ENCODE data around the gene PTPRK. TPM values are rescaled to one million over a fixed set of nuclear protein-coding genes. Genes with fewer than 3 reads are reported as not detected.
"Not testable (repeated sequence)": the region's sequence is repeated elsewhere in the genome, so short reads cannot be mapped to it uniquely, and the experiment has no call there.

PTPRK gene
- total RNA-seq, 4 donors from 2014 or later, result 10.3 to 36.0 (median 20.5) TPM

DNA sequence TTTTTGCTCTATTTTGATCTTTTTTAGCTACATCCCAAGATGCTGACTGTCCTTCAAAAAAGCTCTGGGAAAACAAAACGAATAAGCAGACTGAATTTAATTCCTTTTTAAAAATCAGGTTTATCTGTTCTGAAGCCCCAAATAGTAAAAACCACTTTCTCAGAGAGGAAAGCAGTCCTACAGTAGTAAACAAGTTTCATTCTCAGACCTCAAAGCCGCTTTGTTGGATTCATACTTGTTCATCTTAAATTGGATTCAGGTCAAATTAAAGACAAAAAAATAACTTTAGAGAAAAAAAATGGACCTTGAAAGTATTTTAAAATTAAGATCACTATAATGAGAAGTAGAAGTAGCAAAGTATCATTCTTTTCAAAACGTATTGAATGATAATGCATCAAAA is 523.5 kb downstream of the PTPRK start:
- TF ChIP-seq POLR2A (IDR thresholded peaks at IDR 0.05), result no peak
- no peak for TF ChIP-seq CTCF (IDR thresholded peaks at IDR 0.05)
- intact Hi-C loops (cut with DNase I), result no loop called here
- Histone ChIP-seq H3K27me3 (no peaks in the 10 kb centered on the region), H3K27ac (no peak overlapping the region), H3K4me3 (no peak overlapping the region), H3K36me3 (peaks cover 0 to 3% (median 0%) of the 10 kb centered on the region in 3 donors), H3K9me3 (no peaks in the 10 kb centered on the region), H3K4me1 (no peaks in the 10 kb centered on the region)
- no peak for DNase-seq
- WGBS, 2 donors, result 83% methylated on average over 3 of the region's 3 CpGs

- Histone ChIP-seq H3K9me3 (no peaks in the 10 kb centered on the region), H3K36me3 (peaks cover 0 to 8% (median 0%) of the 10 kb centered on the region in 3 donors), H3K27ac (no peak overlapping the region), H3K4me3 (no peak overlapping the region), H3K27me3 (no peaks in the 10 kb centered on the region), H3K4me1 (no peaks in the 10 kb centered on the region)
- intact Hi-C loops (cut with DNase I), result no loop called here
- 62 to 68% methylated on average over 1 of the region's 1 CpG for WGBS, 2 donors
- no peak for DNase-seq
- TF ChIP-seq POLR2A (IDR thresholded peaks at IDR 0.05), result no peak
- TF ChIP-seq CTCF (IDR thresholded peaks at IDR 0.05), result no peak
Measured at GRCh38 chr6:127992144-127992543, 528.3 kb downstream of the PTPRK start.

- Histone ChIP-seq H3K36me3 (peaks cover 0 to 18% (median 0%) of the 10 kb centered on the region in 3 donors), H3K4me3 (no peak overlapping the region), H3K9me3 (no peaks in the 10 kb centered on the region), H3K27me3 (no peaks in the 10 kb centered on the region), H3K4me1 (no peaks in the 10 kb centered on the region), H3K27ac (no peak overlapping the region)
- intact Hi-C loops (cut with DNase I), result no loop called here
- TF ChIP-seq POLR2A (IDR thresholded peaks at IDR 0.05), result no peak
- no peak for TF ChIP-seq CTCF (IDR thresholded peaks at IDR 0.05)
- 93 to 96% methylated on average over 1 of the region's 1 CpG for WGBS, 2 donors
- DNase-seq, result no peak
Measured at GRCh38 chr6:127990074-127990473, 530.3 kb downstream of the PTPRK start.

DNA sequence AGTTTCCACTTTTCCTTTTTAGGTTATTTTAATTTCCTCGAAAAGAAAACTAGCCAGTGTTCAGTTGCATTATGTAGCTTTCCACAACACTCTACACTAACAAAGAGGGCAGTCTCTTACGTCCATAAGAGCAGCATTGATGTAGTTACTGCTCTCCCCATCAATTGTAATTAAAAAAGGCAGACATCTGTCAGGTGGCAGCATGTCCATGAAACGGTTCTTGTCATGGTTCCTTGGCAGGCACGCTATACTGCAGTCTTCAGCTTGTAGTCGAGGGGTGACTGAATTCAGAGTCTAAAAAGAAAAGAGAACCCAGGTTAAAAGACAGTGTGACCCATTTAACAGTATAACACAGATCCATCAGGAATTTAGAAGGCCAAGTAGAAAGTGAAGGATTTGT is 539.4 kb downstream of the PTPRK start:
- TF ChIP-seq POLR2A (IDR thresholded peaks at IDR 0.05) (no peak), CTCF (IDR thresholded peaks at IDR 0.05) (no peak)

GRCh38 chr6:127978185-127978584 is 542.2 kb downstream of the PTPRK start:
- H3K9me3 ChIP-seq; H3K27me3 ChIP-seq; intact Hi-C loops (cut with DNase I); H3K27ac ChIP-seq; H3K4me3 ChIP-seq; H3K4me1 ChIP-seq; DNase-seq: not testable (repeated sequence)
- peaks cover 0 to 75% (median 4%) of the 10 kb centered on the region in 3 donors for H3K36me3 ChIP-seq
- WGBS, 2 donors, result 54 to 65% methylated on average over 2 of the region's 2 CpGs

More for the DNA sequence above, 539.4 kb downstream of the PTPRK start:
- no peak for DNase-seq
- no peak overlapping the region for H3K4me3 ChIP-seq
- WGBS, 2 donors, result 82 to 88% methylated on average over 5 of the region's 5 CpGs
- H3K9me3 ChIP-seq, result no peaks in the 10 kb centered on the region
- H3K36me3 ChIP-seq, result peaks cover 0 to 86% (median 3%) of the 10 kb centered on the region in 3 donors
- no peaks in the 10 kb centered on the region for H3K27me3 ChIP-seq
- intact Hi-C loops (cut with DNase I), result no loop called here
- no peak overlapping the region for H3K27ac ChIP-seq
- no peaks in the 10 kb centered on the region for H3K4me1 ChIP-seq

GRCh38 chr6:127976796-127977195 is 543.6 kb downstream of the PTPRK start:
- Histone ChIP-seq H3K27me3 (no peaks in the 10 kb centered on the region), H3K4me1 (no peaks in the 10 kb centered on the region), H3K36me3 (peaks cover 0 to 76% (median 4%) of the 10 kb centered on the region in 3 donors), H3K9me3 (no peaks in the 10 kb centered on the region), H3K4me3 (no peak overlapping the region), H3K27ac (no peak overlapping the region)
- intact Hi-C loops (cut with DNase I), result no loop called here
- TF ChIP-seq POLR2A (IDR thresholded peaks at IDR 0.05) (no peak), CTCF (IDR thresholded peaks at IDR 0.05) (no peak)
- WGBS, 2 donors, result 91 to 100% methylated on average over 4 of the region's 4 CpGs
- no peak for DNase-seq
